Karpas-422 (cell line): ENCODE measurements around the gene ERBB4. TPM values are rescaled to one million over a fixed set of nuclear protein-coding genes. Genes with fewer than 3 reads are reported as not detected.

Experiments used
- DNase-seq: peaks from one replicate; pipeline ENCODE4 v3.0.0-alpha.2; 2015
- H2AFZ ChIP-seq: fragments of 200-600 bp; sonication (generic); 2 replicates; pipeline ENCODE4 v1.6.1; 2014; ENCODE audit warnings: antibody characterized with exemption, low read length, mixed read lengths
- H3K27ac ChIP-seq: fragments of 200-600 bp; sonication (generic); 2 replicates; pipeline ENCODE4 v1.5.1; 2014; ENCODE audit warnings: mild to moderate bottlenecking, low read length, moderate library complexity
- H3K27me3 ChIP-seq: fragments of 200-600 bp; sonication (generic); 2 replicates; pipeline ENCODE4 v1.6.1; 2014; ENCODE audit warnings: low read length, mixed read lengths
- H3K36me3 ChIP-seq: fragments of 200-600 bp; sonication (generic); 2 replicates; pipeline ENCODE4 v1.6.1; 2014; ENCODE audit warnings: low read length, mixed read lengths; ENCODE audit not compliant: insufficient read depth
- H3K4me1 ChIP-seq: fragments of 200-600 bp; sonication (generic); 2 replicates; pipeline ENCODE4 v1.6.1; 2014; ENCODE audit warnings: mild to moderate bottlenecking, low read length, mixed read lengths
- H3K4me2 ChIP-seq: fragments of 200-600 bp; sonication (generic); 2 replicates; pipeline ENCODE4 v1.6.1; 2014; ENCODE audit warnings: low read length, low read depth, mild to moderate bottlenecking; ENCODE audit not compliant: poor library complexity, severe bottlenecking
- H3K4me3 ChIP-seq: fragments of 200-600 bp; sonication (generic); 2 replicates; pipeline ENCODE4 v1.5.1; 2014; ENCODE audit warnings: mild to moderate bottlenecking, antibody characterized with exemption, low read length, mixed read lengths
- H3K79me2 ChIP-seq: fragments of 200-600 bp; sonication (generic); 2 replicates; pipeline ENCODE4 v1.6.1; 2014; ENCODE audit warnings: mild to moderate bottlenecking, low read length, mixed read lengths
- H3K9ac ChIP-seq: fragments of 200-600 bp; sonication (generic); 2 replicates; pipeline ENCODE4 v1.6.0; 2014; ENCODE audit warnings: low read length
- H3K9me2 ChIP-seq: fragments of 200-600 bp; sonication (generic), shearing (Covaris generic); replicated peaks from 2 replicates; pipeline ENCODE4 v1.6.0; 2014; ENCODE audit warnings: mild to moderate bottlenecking, low read length, moderate library complexity; ENCODE audit not compliant: insufficient read depth
- H3K9me3 ChIP-seq: fragments of 300-700, 200-600 bp; sonication (generic); 2 replicates; pipeline ENCODE4 v1.6.1; 2014; ENCODE audit warnings: low read length, mixed read lengths
- H4K20me1 ChIP-seq: fragments of 200-600 bp; sonication (generic); 2 replicates; pipeline ENCODE4 v1.6.1; 2014; ENCODE audit warnings: mild to moderate bottlenecking, antibody characterized with exemption, low read length, low read depth; ENCODE audit not compliant: insufficient read depth
- total RNA-seq: library from RNA; depleted of rRNA; stranded (reverse); fragments of >200 nt; shearing (Covaris generic); gene quantifications from 2 replicates; pipeline ENCODE4 v1.2.3, GENCODE V29; 2014; ENCODE audit warnings: low replicate concordance

ERBB4 gene
- total RNA-seq, 1 experiment from 2014 or later: not detected

GRCh38 chr2:212520340-212520739, 18.3 kb downstream of the ERBB4 start:
- H3K4me2 ChIP-seq: no peak overlapping the region
- no peaks in the 10 kb centered on the region for H3K9me2 ChIP-seq
- H2AFZ ChIP-seq: no peak overlapping the region
- no peaks in the 10 kb centered on the region for H3K79me2 ChIP-seq
- H4K20me1 ChIP-seq: no peaks in the 10 kb centered on the region
- H3K9ac ChIP-seq: no peak overlapping the region
- H3K27ac ChIP-seq: no peak overlapping the region
- DNase-seq: no peak
- H3K4me3 ChIP-seq: no peak overlapping the region
- H3K4me1 ChIP-seq: no peaks in the 10 kb centered on the region
- H3K27me3 ChIP-seq: no peaks in the 10 kb centered on the region
- H3K9me3 ChIP-seq: no peaks in the 10 kb centered on the region
- H3K36me3 ChIP-seq: no peaks in the 10 kb centered on the region

GRCh38 chr2:212517693-212518092, 20.9 kb downstream of the ERBB4 start:
- Histone ChIP-seq H3K4me2 (no peak overlapping the region), H2AFZ (no peak overlapping the region), H3K36me3 (no peaks in the 10 kb centered on the region), H3K4me3 (no peak overlapping the region), H3K27me3 (no peaks in the 10 kb centered on the region), H3K27ac (no peak overlapping the region), H3K9ac (no peak overlapping the region), H4K20me1 (no peaks in the 10 kb centered on the region), H3K9me3 (peaks cover 3% of the 10 kb centered on the region; the same call in 1 of the 2 replicates), H3K79me2 (no peaks in the 10 kb centered on the region), H3K9me2 (0 out of 2 replicates have a peak, but pooled peaks cover 2% of the 10 kb centered on the region), H3K4me1 (no peaks in the 10 kb centered on the region)
- DNase-seq: no peak

GRCh38 chr2:212505586-212505985, 33.0 kb downstream of the ERBB4 start:
- H3K36me3 ChIP-seq: no peaks in the 10 kb centered on the region
- H3K79me2 ChIP-seq: no peaks in the 10 kb centered on the region
- H4K20me1 ChIP-seq: no peaks in the 10 kb centered on the region
- no peaks in the 10 kb centered on the region; the same call in 1 of the 2 replicates for H3K9me3 ChIP-seq
- no peak overlapping the region for H2AFZ ChIP-seq
- H3K4me1 ChIP-seq: no peaks in the 10 kb centered on the region
- no peaks in the 10 kb centered on the region for H3K9me2 ChIP-seq
- no peaks in the 10 kb centered on the region for H3K27me3 ChIP-seq
- H3K4me3 ChIP-seq: no peak overlapping the region
- no peak for DNase-seq
- H3K4me2 ChIP-seq: no peak overlapping the region
- H3K9ac ChIP-seq: no peak overlapping the region
- H3K27ac ChIP-seq: no peak overlapping the region

GRCh38 chr2:212495046-212495445, 43.6 kb downstream of the ERBB4 start:
- Histone ChIP-seq H3K27me3 (no peaks in the 10 kb centered on the region), H3K9me3 (peaks cover 21% of the 10 kb centered on the region; the same call in 1 of the 2 replicates)

GRCh38 chr2:212494418-212495020, 44.1 kb downstream of the ERBB4 start:
- Histone ChIP-seq H2AFZ (no peak overlapping the region), H3K4me3 (no peak overlapping the region), H3K79me2 (no peaks in the 10 kb centered on the region)

More at GRCh38 chr2:212495046-212495445, 43.6 kb downstream of the ERBB4 start:
- no peak for DNase-seq
- no peak overlapping the region for H3K4me2 ChIP-seq
- no peak overlapping the region for H3K27ac ChIP-seq
- no peak overlapping the region for H2AFZ ChIP-seq
- no peak overlapping the region for H3K4me3 ChIP-seq
- H3K4me1 ChIP-seq: no peaks in the 10 kb centered on the region
- no peaks in the 10 kb centered on the region; the same call in 1 of the 2 replicates for H3K9me2 ChIP-seq
- H3K79me2 ChIP-seq: no peaks in the 10 kb centered on the region
- no peaks in the 10 kb centered on the region for H4K20me1 ChIP-seq
- H3K9ac ChIP-seq: no peak overlapping the region
- H3K36me3 ChIP-seq: no peaks in the 10 kb centered on the region

GRCh38 chr2:212489719-212490346, 48.8 kb downstream of the ERBB4 start:
- no peaks in the 10 kb centered on the region for H4K20me1 ChIP-seq
- H3K4me1 ChIP-seq: no peaks in the 10 kb centered on the region
- peaks cover 12% of the 10 kb centered on the region; the same call in 1 of the 2 replicates for H3K9me3 ChIP-seq
- no peak overlapping the region for H3K9ac ChIP-seq
- no peak overlapping the region for H3K4me3 ChIP-seq
- no peaks in the 10 kb centered on the region for H3K36me3 ChIP-seq
- no peak for DNase-seq
- H3K27ac ChIP-seq: no peak overlapping the region
- H3K79me2 ChIP-seq: no peaks in the 10 kb centered on the region
- no peak overlapping the region for H2AFZ ChIP-seq
- no peaks in the 10 kb centered on the region; the same call in 1 of the 2 replicates for H3K9me2 ChIP-seq
- no peaks in the 10 kb centered on the region for H3K27me3 ChIP-seq
- no peak overlapping the region for H3K4me2 ChIP-seq

More at GRCh38 chr2:212494418-212495020, 44.1 kb downstream of the ERBB4 start:
- H3K4me2 ChIP-seq: no peak overlapping the region
- H3K9me3 ChIP-seq: peaks cover 24% of the 10 kb centered on the region; the same call in 1 of the 2 replicates
- no peaks in the 10 kb centered on the region; the same call in 1 of the 2 replicates for H3K9me2 ChIP-seq
- no peak overlapping the region for H3K27ac ChIP-seq
- DNase-seq: no peak
- H3K9ac ChIP-seq: no peak overlapping the region
- no peaks in the 10 kb centered on the region for H3K4me1 ChIP-seq
- no peaks in the 10 kb centered on the region for H3K27me3 ChIP-seq
- no peaks in the 10 kb centered on the region for H4K20me1 ChIP-seq
- H3K36me3 ChIP-seq: no peaks in the 10 kb centered on the region

GRCh38 chr2:212488611-212489010, 50.0 kb downstream of the ERBB4 start:
- Histone ChIP-seq H4K20me1 (no peaks in the 10 kb centered on the region), H3K27me3 (no peaks in the 10 kb centered on the region), H3K9me2 (no peaks in the 10 kb centered on the region; the same call in 1 of the 2 replicates), H3K9ac (no peak overlapping the region), H3K4me3 (no peak overlapping the region), H2AFZ (no peak overlapping the region), H3K9me3 (peaks cover 14% of the 10 kb centered on the region; the same call in 1 of the 2 replicates), H3K79me2 (no peaks in the 10 kb centered on the region), H3K36me3 (no peaks in the 10 kb centered on the region), H3K4me2 (no peak overlapping the region), H3K4me1 (no peaks in the 10 kb centered on the region), H3K27ac (no peak overlapping the region)
- no peak for DNase-seq

GRCh38 chr2:212484563-212485080, 54.0 kb downstream of the ERBB4 start:
- H3K36me3 ChIP-seq: no peaks in the 10 kb centered on the region
- no peak overlapping the region for H3K27ac ChIP-seq
- H3K79me2 ChIP-seq: no peaks in the 10 kb centered on the region
- H2AFZ ChIP-seq: no peak overlapping the region
- H3K4me1 ChIP-seq: no peaks in the 10 kb centered on the region
- no peak overlapping the region for H3K4me3 ChIP-seq
- no peak for DNase-seq
- H3K9me3 ChIP-seq: peaks cover 13% of the 10 kb centered on the region
- no peaks in the 10 kb centered on the region for H3K9me2 ChIP-seq
- H3K9ac ChIP-seq: no peak overlapping the region
- H4K20me1 ChIP-seq: no peaks in the 10 kb centered on the region
- H3K27me3 ChIP-seq: no peaks in the 10 kb centered on the region
- no peak overlapping the region for H3K4me2 ChIP-seq
